GM23338 (cell line): Measurements from ENCODE around the gene NTF3. TPM values are rescaled to one million over a fixed set of nuclear protein-coding genes. Genes with fewer than 3 reads are reported as not detected.

Experiments used
- ATAC-seq: fragments of 200-7000 bp; cut with Tn5 transposase; 3 replicates; pipeline ENCODE4 v1.9.1; 2020
- DNase-seq: peaks from one replicate; pipeline ENCODE4 v3.0.0-alpha.2; 2015; ENCODE audit warnings: low spot score
- H2AFZ ChIP-seq: fragments of 200-600 bp; sonication (generic); 2 replicates; pipeline ENCODE4 v1.8.0; 2016; ENCODE audit warnings: antibody characterized with exemption, mild to moderate bottlenecking, moderate library complexity
- H3F3A ChIP-seq: fragments of 200-600 bp; sonication (generic); replicated peaks from 2 replicates; pipeline ENCODE4 v1.8.0; 2017; ENCODE audit warnings: antibody characterized with exemption, mixed run types, low read depth
- H3K27ac ChIP-seq: fragments of 200-600 bp; sonication (generic); 2 replicates; pipeline ENCODE4 v1.6.1; 2016; ENCODE audit warnings: low read depth
- H3K27me3 ChIP-seq: fragments of 200-600 bp; sonication (generic); 2 replicates; pipeline ENCODE4 v1.8.0; 2016; ENCODE audit warnings: mild to moderate bottlenecking, mixed run types, moderate library complexity; ENCODE audit not compliant: insufficient read depth
- H3K36me3 ChIP-seq: fragments of 200-600 bp; sonication (generic); 2 replicates; pipeline ENCODE4 v1.8.0; 2016; ENCODE audit warnings: mild to moderate bottlenecking; ENCODE audit not compliant: insufficient read depth
- H3K4me1 ChIP-seq: fragments of 200-600 bp; sonication (generic); 2 replicates; pipeline ENCODE4 v1.8.0; 2016; ENCODE audit warnings: mild to moderate bottlenecking, moderate library complexity; ENCODE audit not compliant: insufficient read depth
- H3K4me2 ChIP-seq: fragments of 200-600 bp; sonication (generic); 2 replicates; pipeline ENCODE4 v1.7.1; 2017; ENCODE audit warnings: mixed run types
- H3K4me3 ChIP-seq: fragments of 200-600 bp; sonication (generic); 2 replicates; pipeline ENCODE4 v1.6.1; 2016; ENCODE audit warnings: mixed run types
- H3K79me2 ChIP-seq: fragments of 200-600 bp; sonication (generic); replicated peaks from 2 replicates; pipeline ENCODE4 v1.8.0; 2017; ENCODE audit warnings: mild to moderate bottlenecking; ENCODE audit not compliant: insufficient read depth
- H3K9me2 ChIP-seq: fragments of 200-600 bp; sonication (generic); 2 replicates; pipeline ENCODE4 v1.8.0; 2017; ENCODE audit not compliant: insufficient read depth
- H4K20me1 ChIP-seq: fragments of 200-600 bp; sonication (generic); replicated peaks from 2 replicates; pipeline ENCODE4 v1.8.0; 2017; ENCODE audit warnings: mild to moderate bottlenecking; ENCODE audit not compliant: insufficient read depth
- H3K27ac Mint-ChIP-seq: 2 replicates; pipeline ENCODE4 v1.8.0; 2020; ENCODE audit warnings: inconsistent platforms, mild to moderate bottlenecking, moderate library complexity, mixed read lengths
- H3K27me3 Mint-ChIP-seq: 3 replicates; pipeline ENCODE4 v1.8.0; 2022; ENCODE audit warnings: low read depth, mild to moderate bottlenecking, moderate library complexity, mixed read lengths, inconsistent platforms; ENCODE audit not compliant: insufficient read depth, poor library complexity
- H3K36me3 Mint-ChIP-seq: 3 replicates; pipeline ENCODE4 v1.8.0; 2021; ENCODE audit warnings: low read depth, mild to moderate bottlenecking, inconsistent platforms, moderate library complexity, mixed read lengths
- H3K4me1 Mint-ChIP-seq: 3 replicates; pipeline ENCODE4 v1.8.0; 2020; ENCODE audit warnings: mild to moderate bottlenecking, inconsistent platforms, mixed read lengths
- H3K4me3 Mint-ChIP-seq: 3 replicates; pipeline ENCODE4 v1.8.0; 2021; ENCODE audit warnings: moderate library complexity, mild to moderate bottlenecking, inconsistent platforms, mixed read lengths
- H3K9me3 Mint-ChIP-seq: 3 replicates; pipeline ENCODE4 v1.8.0; 2020; ENCODE audit warnings: moderate library complexity, mild to moderate bottlenecking, inconsistent platforms, mixed read lengths
- ETS1 ChIP-seq: IDR thresholded peaks from 2 replicates; pipeline ENCODE4 v1.6.1; 2016; ENCODE audit warnings: antibody characterized with exemption
- EZH2 ChIP-seq: fragments of 200-600 bp; sonication (generic); IDR thresholded peaks from one replicate; pipeline ENCODE4 v1.8.0; 2017; ENCODE audit warnings: antibody characterized with exemption, mild to moderate bottlenecking, low read depth; ENCODE audit not compliant: unreplicated experiment
- NANOG ChIP-seq: IDR thresholded peaks from 2 replicates; pipeline ENCODE4 v1.6.1; 2016; ENCODE audit warnings: antibody characterized with exemption, borderline replicate concordance
- POLR2AphosphoS5 ChIP-seq: IDR thresholded peaks from 2 replicates; pipeline ENCODE4 v1.6.1; 2016; ENCODE audit warnings: antibody characterized with exemption, low read depth
- STAT1 ChIP-seq: IDR thresholded peaks from one replicate; pipeline ENCODE4 v1.6.1; 2016; ENCODE audit warnings: antibody characterized with exemption; ENCODE audit not compliant: unreplicated experiment
- ZNF331 ChIP-seq: fragments of 250-450 bp; sonication (Bioruptor Pico); IDR thresholded peaks from 2 replicates; pipeline ENCODE4 v1.5.0; 2020; ENCODE audit warnings: low read depth, mild to moderate bottlenecking, moderate library complexity
- ZNF462 ChIP-seq: fragments of 250-450 bp; sonication (Bioruptor Pico); IDR thresholded peaks from 2 replicates; pipeline ENCODE4 v1.5.0; 2020; ENCODE audit warnings: mild to moderate bottlenecking, moderate library complexity
- polyA plus RNA-seq: library from polyadenylated mRNA; unstranded; fragments of >200 nt; fragmentation: Nextera tagmentation; extraction: Ambion mirVana; gene quantifications from 2 replicates; pipeline ENCODE4 v1.2.1, GENCODE V29; 2016
- total RNA-seq: library from RNA; depleted of rRNA; stranded (reverse); fragments of >200 nt; shearing (Covaris generic); gene quantifications from 2 replicates; pipeline ENCODE4 v1.2.3, GENCODE V29; 2014

The NTF3 gene
- total and polyA plus RNA-seq, 2 experiments from 2014 or later: 1.2 TPM; not detected in 1

GRCh38 chr12:5409619-5410018 lies 22.3 kb upstream of the NTF3 start:
- H2AFZ ChIP-seq: no peak overlapping the region
- peaks cover 8% of the 10 kb centered on the region; the same call in 1 of the 3 replicates for H3K9me3 Mint-ChIP-seq

More at GRCh38 chr12:5409619-5410018, 22.3 kb upstream of the NTF3 start:
- H4K20me1 ChIP-seq: no peaks in the 10 kb centered on the region
- H3K27me3 ChIP-seq: no peaks in the 10 kb centered on the region
- H3F3A ChIP-seq: no peaks in the 10 kb centered on the region
- H3K36me3 ChIP-seq: no peaks in the 10 kb centered on the region
- Mint-ChIP-seq H3K27me3 (peaks cover 4% of the 10 kb centered on the region), H3K4me1 (peaks cover 4% of the 10 kb centered on the region; the same call in 1 of the 3 replicates), H3K4me3 (no peak overlapping the region), H3K27ac (no peak overlapping the region), H3K36me3 (peaks cover 3% of the 10 kb centered on the region; the same call in 1 of the 3 replicates)
- ATAC-seq (no peak), DNase-seq (no peak)
- TF ChIP-seq ZNF462: no peak
- no peak for TF ChIP-seq NANOG
- no peak for TF ChIP-seq POLR2AphosphoS5
- TF ChIP-seq ZNF331 (CRISPR knock-in tag): no peak
- no peak for TF ChIP-seq EZH2
- no peak for TF ChIP-seq STAT1
- no peak for TF ChIP-seq ETS1
- no peaks in the 10 kb centered on the region for H3K4me1 ChIP-seq
- no peaks in the 10 kb centered on the region for H3K9me2 ChIP-seq
- H3K4me2 ChIP-seq: no peak overlapping the region
- no peak overlapping the region for H3K4me3 ChIP-seq
- H3K27ac ChIP-seq: no peak overlapping the region
- H3K79me2 ChIP-seq: no peaks in the 10 kb centered on the region
